ENCODE results near the gene PEDS1. TPM values are rescaled to one million over a fixed set of nuclear protein-coding genes. Genes with fewer than 3 reads are reported as not detected.
A peak's percentile ranks its signal among the peaks of the same experiment; 100 is the strongest.

Gene PEDS1
- total and polyA plus RNA-seq, 2 of the 13 experiments (the other 11 are each of a cell fraction or from before 2014, with no cell fraction given) = 30.5 to 93.9 TPM

- TF ChIP-seq, protein P1, sequence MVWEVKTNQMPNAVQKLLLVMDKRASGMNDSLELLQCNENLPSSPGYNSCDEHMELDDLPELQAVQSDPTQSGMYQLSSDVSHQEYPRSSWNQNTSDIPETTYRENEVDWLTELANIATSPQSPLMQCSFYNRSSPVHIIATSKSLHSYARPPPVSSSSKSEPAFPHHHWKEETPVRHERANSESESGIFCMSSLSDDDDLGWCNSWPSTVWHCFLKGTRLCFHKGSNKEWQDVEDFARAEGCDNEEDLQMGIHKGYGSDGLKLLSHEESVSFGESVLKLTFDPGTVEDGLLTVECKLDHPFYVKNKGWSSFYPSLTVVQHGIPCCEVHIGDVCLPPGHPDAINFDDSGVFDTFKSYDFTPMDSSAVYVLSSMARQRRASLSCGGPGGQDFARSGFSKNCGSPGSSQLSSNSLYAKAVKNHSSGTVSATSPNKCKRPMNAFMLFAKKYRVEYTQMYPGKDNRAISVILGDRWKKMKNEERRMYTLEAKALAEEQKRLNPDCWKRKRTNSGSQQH (CRISPR knock-in tag; IDR thresholded peaks at IDR 0.05; ENCODE audit: low read depth) = peak; percentile 27
- no peak for TF ChIP-seq HNRNPLL (IDR thresholded peaks at IDR 0.05; ENCODE audit: low read depth, low read length, poor library complexity, severe bottlenecking)
- peak; percentile 11; the same call in 1 of the 2 replicates for TF ChIP-seq HOXA9 (CRISPR knock-in tag; IDR thresholded peaks at IDR 0.05; ENCODE audit: borderline replicate concordance)
- no peak for TF ChIP-seq ARHGAP35 (CRISPR knock-in tag; IDR thresholded peaks at IDR 0.05; ENCODE audit: borderline replicate concordance)
- TF ChIP-seq ZNF513 (CRISPR knock-in tag; conservative IDR thresholded peaks at IDR 0.05) = 0 out of 2 replicates have a peak, but pooled peaks have one; percentile 26
- peak; percentile 9; the same call in 1 of the 2 replicates for TF ChIP-seq ZSCAN25 (CRISPR knock-in tag; IDR thresholded peaks at IDR 0.05)
- TF ChIP-seq, protein P2, sequence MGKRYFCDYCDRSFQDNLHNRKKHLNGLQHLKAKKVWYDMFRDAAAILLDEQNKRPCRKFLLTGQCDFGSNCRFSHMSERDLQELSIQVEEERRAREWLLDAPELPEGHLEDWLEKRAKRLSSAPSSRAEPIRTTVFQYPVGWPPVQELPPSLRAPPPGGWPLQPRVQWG (CRISPR knock-in tag; IDR thresholded peaks at IDR 0.05; ENCODE audit: borderline replicate concordance, low read depth) = 0 out of 2 replicates have a peak, but pooled peaks have one; percentile 32
- no peak for TF ChIP-seq DRAP1 (CRISPR knock-in tag; IDR thresholded peaks at IDR 0.05)
- no peak for TF ChIP-seq BCLAF1 (IDR thresholded peaks at IDR 0.05)
These were observed 37.6 kb upstream of the PEDS1 start (continued) for GRCh38 chr20:50191065-50191543.

Measured in HepG2 (cell line).